ENCODE measurements around the gene MYG1.

Gene MYG1

DNA sequence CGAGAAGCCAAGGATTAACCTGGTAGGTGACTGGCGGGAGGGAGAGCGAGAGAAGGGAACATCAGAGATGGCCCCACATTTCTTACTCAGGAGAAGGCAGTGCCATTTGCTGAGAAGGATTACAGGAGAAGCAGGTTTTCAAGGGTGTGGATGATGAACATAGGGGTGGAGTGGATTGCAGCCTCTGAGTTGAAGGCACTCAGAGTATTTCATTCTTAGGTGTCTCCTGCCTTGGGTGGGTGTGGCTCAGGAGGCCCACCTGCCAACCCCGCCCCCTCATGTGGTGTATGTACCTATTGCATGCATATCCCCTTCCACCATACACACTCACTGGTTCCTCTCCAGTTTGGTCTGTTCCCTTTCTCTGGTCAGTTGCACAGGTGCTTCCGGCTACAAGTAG, 25.1 kb upstream of the MYG1 start:
- Histone ChIP-seq H3K9ac (ENCODE audit: low read length) (no peak overlapping the region), H3K4me3 (ENCODE audit: low read length) (no peak overlapping the region), H3K4me2 (ENCODE audit: low read depth, low read length) (no peak overlapping the region), H4K20me1 (ENCODE audit: insufficient read depth, low read length) (no peaks in the 10 kb centered on the region), H3K27ac (ENCODE audit: low read length) (no peak overlapping the region), H3K9me3 (replicated peaks; ENCODE audit: insufficient read depth, low read length) (no peaks in the 10 kb centered on the region), H2AFZ (ENCODE audit: low read length) (no peak overlapping the region), H3K9me2 (replicated peaks; ENCODE audit: insufficient read depth, low read length) (no peaks in the 10 kb centered on the region), H3K79me2 (ENCODE audit: low read length) (peaks cover 28% of the 10 kb centered on the region), H3F3A (ENCODE audit: insufficient read depth, low read length) (no peaks in the 10 kb centered on the region; the same call in 1 of the 2 replicates), H3K27me3 (replicated peaks; ENCODE audit: insufficient read depth, low read length) (no peaks in the 10 kb centered on the region), H3K36me3 (replicated peaks; ENCODE audit: insufficient read depth, low read length) (0 out of 2 replicates have a peak, but pooled peaks cover 4% of the 10 kb centered on the region), H3K4me1 (ENCODE audit: low read length) (no peaks in the 10 kb centered on the region; the same call in 1 of the 2 replicates)
- no peak for DNase-seq
- no peak for TF ChIP-seq EZH2phosphoT487 (IDR thresholded peaks at IDR 0.05; ENCODE audit: low read length)
- TF ChIP-seq EZH2 (optimal IDR thresholded peaks at IDR 0.05; ENCODE audit: low read depth, low read length): no peak
- TF ChIP-seq, protein P1, sequence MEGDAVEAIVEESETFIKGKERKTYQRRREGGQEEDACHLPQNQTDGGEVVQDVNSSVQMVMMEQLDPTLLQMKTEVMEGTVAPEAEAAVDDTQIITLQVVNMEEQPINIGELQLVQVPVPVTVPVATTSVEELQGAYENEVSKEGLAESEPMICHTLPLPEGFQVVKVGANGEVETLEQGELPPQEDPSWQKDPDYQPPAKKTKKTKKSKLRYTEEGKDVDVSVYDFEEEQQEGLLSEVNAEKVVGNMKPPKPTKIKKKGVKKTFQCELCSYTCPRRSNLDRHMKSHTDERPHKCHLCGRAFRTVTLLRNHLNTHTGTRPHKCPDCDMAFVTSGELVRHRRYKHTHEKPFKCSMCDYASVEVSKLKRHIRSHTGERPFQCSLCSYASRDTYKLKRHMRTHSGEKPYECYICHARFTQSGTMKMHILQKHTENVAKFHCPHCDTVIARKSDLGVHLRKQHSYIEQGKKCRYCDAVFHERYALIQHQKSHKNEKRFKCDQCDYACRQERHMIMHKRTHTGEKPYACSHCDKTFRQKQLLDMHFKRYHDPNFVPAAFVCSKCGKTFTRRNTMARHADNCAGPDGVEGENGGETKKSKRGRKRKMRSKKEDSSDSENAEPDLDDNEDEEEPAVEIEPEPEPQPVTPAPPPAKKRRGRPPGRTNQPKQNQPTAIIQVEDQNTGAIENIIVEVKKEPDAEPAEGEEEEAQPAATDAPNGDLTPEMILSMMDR (IDR thresholded peaks at IDR 0.05; ENCODE audit: low read length): no peak

DNA sequence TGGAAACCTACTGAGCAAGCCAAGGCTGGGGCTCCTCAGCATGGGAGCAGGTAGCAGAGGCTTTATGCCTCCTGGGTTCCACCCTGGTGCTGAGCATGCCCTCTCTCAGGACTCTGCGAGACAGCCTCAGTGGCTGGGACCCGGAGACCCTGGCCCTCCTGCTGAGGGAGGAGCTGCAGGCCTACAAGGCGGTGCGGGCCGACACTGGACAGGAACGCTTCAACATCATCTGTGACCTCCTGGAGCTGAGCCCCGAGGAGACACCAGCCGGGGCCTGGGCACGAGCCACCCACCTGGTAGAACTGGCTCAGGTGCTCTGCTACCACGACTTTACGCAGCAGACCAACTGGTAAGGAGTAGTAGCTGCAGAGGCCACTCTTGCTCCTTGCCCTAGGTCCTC, 23.0 kb upstream of the MYG1 start:
- H3K9me3 ChIP-seq (replicated peaks; ENCODE audit: insufficient read depth, low read length): no peaks in the 10 kb centered on the region
- DNase-seq: no peak
- H3K79me2 ChIP-seq (ENCODE audit: low read length): peaks cover 14% of the 10 kb centered on the region
- H3K4me2 ChIP-seq (ENCODE audit: low read depth, low read length): no peak overlapping the region
- no peak overlapping the region for H3K27ac ChIP-seq (ENCODE audit: low read length)
- no peak overlapping the region for H3K9ac ChIP-seq (ENCODE audit: low read length)
- no peak overlapping the region for H2AFZ ChIP-seq (ENCODE audit: low read length)
- no peaks in the 10 kb centered on the region for H3K27me3 ChIP-seq (replicated peaks; ENCODE audit: insufficient read depth, low read length)
- H3K36me3 ChIP-seq (replicated peaks; ENCODE audit: insufficient read depth, low read length): 0 out of 2 replicates have a peak, but pooled peaks cover 4% of the 10 kb centered on the region
- H3K9me2 ChIP-seq (replicated peaks; ENCODE audit: insufficient read depth, low read length): no peaks in the 10 kb centered on the region
- no peak overlapping the region for H3K4me3 ChIP-seq (ENCODE audit: low read length)
- no peak for TF ChIP-seq EZH2 (optimal IDR thresholded peaks at IDR 0.05; ENCODE audit: low read depth, low read length)
- TF ChIP-seq, protein P1 (IDR thresholded peaks at IDR 0.05; ENCODE audit: low read length): no peak
- no peaks in the 10 kb centered on the region for H3K4me1 ChIP-seq (ENCODE audit: low read length)
- no peaks in the 10 kb centered on the region; the same call in 1 of the 2 replicates for H3F3A ChIP-seq (ENCODE audit: insufficient read depth, low read length)
- no peaks in the 10 kb centered on the region for H4K20me1 ChIP-seq (ENCODE audit: insufficient read depth, low read length)

DNA sequence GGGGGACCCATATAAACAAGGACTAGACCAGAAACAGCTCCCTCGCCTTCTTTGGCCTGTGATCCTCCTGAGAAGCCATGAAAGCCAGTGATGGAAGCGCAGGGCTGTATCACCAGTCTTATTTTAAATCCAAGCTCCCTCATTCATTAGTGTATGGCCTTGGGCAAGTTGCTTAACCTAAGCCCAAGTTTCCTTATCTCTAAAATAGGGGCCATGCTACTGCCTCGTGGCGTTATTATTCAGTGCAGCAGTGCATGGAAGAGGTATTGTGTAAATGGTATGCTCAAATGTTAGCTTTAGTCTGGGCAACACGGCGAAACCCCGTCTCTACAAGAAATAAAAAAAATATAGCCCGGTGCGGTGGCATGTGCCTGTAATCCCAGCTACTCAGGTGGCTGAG, 21.5 kb upstream of the MYG1 start:
- H3K27ac ChIP-seq (ENCODE audit: low read length): no peak overlapping the region
- H3K4me2 ChIP-seq (ENCODE audit: low read depth, low read length): no peak overlapping the region
- H2AFZ ChIP-seq (ENCODE audit: low read length): no peak overlapping the region
- H3K4me3 ChIP-seq (ENCODE audit: low read length): no peak overlapping the region
- no peaks in the 10 kb centered on the region for H4K20me1 ChIP-seq (ENCODE audit: insufficient read depth, low read length)
- H3K36me3 ChIP-seq (replicated peaks; ENCODE audit: insufficient read depth, low read length): peaks cover 11% of the 10 kb centered on the region; the same call in 1 of the 2 replicates
- no peaks in the 10 kb centered on the region for H3K4me1 ChIP-seq (ENCODE audit: low read length)
- H3K79me2 ChIP-seq (ENCODE audit: low read length): peaks cover 5% of the 10 kb centered on the region
- H3K9ac ChIP-seq (ENCODE audit: low read length): no peak overlapping the region
- H3K27me3 ChIP-seq (replicated peaks; ENCODE audit: insufficient read depth, low read length): no peaks in the 10 kb centered on the region
- H3F3A ChIP-seq (ENCODE audit: insufficient read depth, low read length): no peaks in the 10 kb centered on the region; the same call in 1 of the 2 replicates
- no peaks in the 10 kb centered on the region for H3K9me3 ChIP-seq (replicated peaks; ENCODE audit: insufficient read depth, low read length)
- no peaks in the 10 kb centered on the region for H3K9me2 ChIP-seq (replicated peaks; ENCODE audit: insufficient read depth, low read length)
- DNase-seq: no peak
- TF ChIP-seq EZH2 (optimal IDR thresholded peaks at IDR 0.05; ENCODE audit: low read depth, low read length) (no peak), EZH2phosphoT487 (IDR thresholded peaks at IDR 0.05; ENCODE audit: low read length) (no peak)
- TF ChIP-seq, protein P1 (IDR thresholded peaks at IDR 0.05; ENCODE audit: low read length): no peak
